ENCODE measurements around the gene ENDOG. TPM values are rescaled to one million over a fixed set of nuclear protein-coding genes. Genes with fewer than 3 reads are reported as not detected.
"Not testable (repeated sequence)": the region's sequence is repeated elsewhere in the genome, so short reads cannot be mapped to it uniquely, and the experiment has no call there.

Gene ENDOG
- 120 and 124 TPM in 2 replicates for polyA plus RNA-seq (2014; cell fraction: cytosol; rRNA removed)
- polyA plus RNA-seq (2014; cell fraction: nucleus; rRNA removed): 84.7 and 94.8 TPM in 2 replicates

GRCh38 chr9:128818099-128818838 lies at the start of gene ENDOG:
Gene ENDOG, plus strand, starts transcription at chr9:128818500. Its CDS starts 185 bp downstream, at chr9:128818685.
- DNase-seq (ENCODE audit: low spot score): peak; percentile 99

GRCh38 chr9:128768606-128769005 lies 49.7 kb upstream of the ENDOG start:
- DNase-seq (ENCODE audit: low spot score): no peak

DNA sequence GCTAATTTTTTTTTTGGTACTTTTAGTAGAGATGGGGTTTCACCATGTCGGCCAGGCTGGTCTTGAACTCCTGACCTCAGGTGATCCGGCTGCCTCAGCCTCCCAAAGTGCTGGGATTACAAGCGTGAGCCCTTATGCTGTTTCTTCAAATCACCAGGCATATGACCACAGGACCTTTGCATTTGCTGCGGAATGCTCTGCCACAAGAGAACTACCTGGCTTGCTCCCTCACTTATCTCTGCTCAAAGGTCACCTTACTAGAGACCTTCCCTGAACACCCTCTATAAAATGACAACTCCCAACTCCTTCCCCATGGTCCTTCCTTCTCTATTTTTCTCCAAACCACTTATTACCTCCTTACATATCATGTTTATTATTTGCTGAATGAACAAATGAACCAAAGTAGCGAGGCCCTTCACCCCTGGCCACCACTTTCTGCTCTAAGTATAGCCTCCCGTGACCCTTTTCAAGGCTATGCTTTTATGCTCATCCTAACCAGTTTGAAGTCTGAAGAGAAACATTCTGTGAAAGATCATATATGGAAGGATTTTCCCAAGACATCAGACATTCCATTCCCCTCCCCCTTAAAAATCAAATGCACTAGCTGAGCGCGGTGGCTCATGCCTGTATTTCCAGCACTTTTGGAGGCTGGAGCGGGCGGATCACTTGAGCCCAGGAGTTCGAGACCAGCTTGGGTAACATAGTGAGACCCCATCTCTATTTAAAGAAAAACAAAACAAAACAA lies 47.8 kb upstream of the ENDOG start:
- no peak for DNase-seq (ENCODE audit: low spot score)

DNA sequence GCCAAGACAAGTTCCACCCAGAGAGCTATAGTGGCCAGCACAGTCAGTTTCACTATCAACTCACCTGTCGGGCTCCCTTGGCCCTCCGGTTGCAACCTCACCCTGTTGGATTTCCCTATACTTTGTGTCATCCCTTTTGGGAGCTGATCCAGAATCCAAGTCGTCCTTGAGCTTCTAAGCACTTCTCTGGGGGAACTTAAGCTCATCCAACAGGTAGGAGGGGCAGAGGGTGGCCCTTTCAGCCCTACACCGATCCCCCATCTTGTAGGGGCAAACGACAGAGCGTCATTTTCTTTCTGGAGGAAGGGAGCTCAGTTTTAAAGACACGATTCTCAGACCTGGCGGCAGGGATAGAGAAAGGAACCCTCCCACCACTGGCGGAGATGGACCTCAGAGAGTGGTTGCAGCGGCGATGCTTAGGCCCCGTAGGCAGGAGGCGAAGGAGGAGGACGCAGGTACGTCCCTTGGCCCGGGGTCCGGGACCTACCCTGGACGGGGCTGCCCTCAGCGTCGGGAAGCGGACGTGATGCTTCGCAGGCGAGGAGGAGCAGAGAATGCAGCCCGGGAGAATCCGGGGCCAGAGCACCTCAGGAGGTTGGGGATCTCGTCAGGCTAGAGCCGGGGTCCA lies 47.1 kb upstream of the ENDOG start:
- no peak for DNase-seq (ENCODE audit: low spot score)

DNA sequence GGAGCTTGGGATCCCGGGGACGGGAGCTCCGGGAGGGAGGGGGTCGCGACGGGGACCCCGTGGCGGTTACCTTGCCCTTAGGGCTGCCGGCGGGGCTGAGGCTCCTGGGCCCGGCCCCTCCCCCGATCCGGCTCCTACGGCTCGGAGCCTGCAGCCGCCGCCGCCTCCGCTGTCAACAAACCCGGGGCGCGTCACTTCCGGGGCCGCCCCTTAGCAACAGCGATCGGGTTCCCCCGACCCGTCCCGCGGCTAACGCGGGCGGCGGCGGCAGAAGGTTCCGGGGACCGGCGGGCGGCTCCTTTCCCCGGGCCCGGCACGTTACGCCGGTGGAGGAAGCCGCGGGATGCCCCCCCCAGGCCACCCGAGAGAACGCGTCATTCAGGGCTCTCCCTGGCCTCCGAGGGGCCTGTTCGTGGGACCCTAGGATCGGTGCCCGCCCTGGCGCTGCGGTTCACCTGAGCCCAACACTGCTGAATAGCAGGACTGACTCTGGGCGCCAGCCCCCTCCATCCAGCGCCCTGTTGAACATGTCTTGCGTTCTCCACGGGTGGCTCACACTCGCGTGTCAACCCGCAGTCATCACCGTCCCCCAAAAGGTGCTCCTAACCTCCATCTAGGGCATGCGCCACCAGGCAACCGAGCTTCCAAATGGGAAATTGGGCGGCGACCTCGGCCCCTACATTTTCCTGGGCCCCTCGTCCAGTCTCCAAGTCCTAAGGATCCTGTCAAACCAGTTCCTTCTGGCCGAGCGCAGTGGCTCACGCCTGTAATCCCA lies 46.4 kb upstream of the ENDOG start, which contains the start of gene ZER1:
TSS of gene ZER1 (minus strand) at position 183 of the 775 bp plus-strand sequence. CDS start 16,362 bp downstream, outside the sequence.
- peak; percentile 85 for DNase-seq (ENCODE audit: low spot score)

DNA sequence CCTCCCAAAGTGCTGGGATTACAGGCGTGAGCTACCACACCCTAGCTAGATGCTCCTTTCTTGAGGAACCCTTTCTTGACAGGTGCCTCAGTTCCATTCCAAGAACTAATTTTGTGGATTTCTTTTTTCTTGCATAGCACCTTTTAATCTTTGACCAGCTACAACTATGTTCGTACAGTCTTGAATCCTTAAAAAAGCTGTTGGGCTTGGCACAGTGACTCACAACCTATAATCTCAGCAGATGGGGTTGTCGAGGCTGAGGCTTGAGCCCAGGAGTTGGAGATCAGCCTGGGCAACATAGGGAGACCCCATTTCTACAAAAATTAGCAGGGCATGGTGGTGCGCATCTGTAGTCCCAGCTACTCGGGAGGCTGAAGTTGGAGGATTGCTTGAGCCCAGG lies 45.3 kb upstream of the ENDOG start:
- no peak for DNase-seq (ENCODE audit: low spot score)

GRCh38 chr9:128774804-128775203 lies 43.5 kb upstream of the ENDOG start:
- DNase-seq (ENCODE audit: low spot score): no peak

- not testable (repeated sequence) for DNase-seq (ENCODE audit: low spot score)
Measured at GRCh38 chr9:128780093-128780492, 38.2 kb upstream of the ENDOG start.

DNA sequence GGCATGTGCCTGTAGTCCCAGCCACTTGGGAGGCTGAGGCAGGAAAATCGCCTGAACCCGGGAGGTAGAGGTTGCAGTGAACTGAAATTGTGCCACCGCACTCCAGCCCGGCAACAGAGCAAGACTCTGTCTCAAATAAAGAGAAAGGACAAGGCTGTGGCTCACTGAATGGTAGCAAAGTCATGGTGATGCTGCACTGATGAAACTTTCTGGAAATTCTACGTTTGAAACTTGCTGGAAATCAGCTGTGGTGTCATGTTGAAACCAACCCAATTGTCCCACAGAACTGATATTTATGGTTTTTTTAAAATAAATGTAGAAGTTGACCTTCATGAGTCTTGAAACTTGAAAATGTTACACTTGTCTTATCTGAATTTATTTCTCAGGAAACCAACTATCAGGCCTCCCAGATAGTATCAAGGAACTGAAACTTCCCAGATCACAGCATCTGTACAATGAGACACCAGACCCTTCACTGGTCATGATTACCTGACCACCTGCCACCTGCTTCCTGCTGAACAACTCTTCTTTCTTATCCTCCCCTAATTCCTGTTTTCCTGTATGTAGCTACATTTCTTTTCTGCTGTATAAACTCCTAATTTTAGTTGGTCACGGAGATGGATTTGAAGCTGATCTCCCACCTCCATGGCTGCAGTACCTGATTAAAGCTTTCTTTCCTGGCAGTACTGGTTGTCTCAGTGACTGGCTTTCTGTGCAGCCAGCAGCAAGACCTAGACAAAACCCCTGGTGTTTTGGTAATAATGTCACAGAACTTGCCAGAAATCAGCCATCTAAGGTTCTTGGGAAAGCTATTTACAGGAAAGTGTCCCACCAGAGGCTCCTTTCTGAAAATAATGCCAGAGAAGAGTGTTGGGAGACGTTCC lies 36.9 kb upstream of the ENDOG start:
- no peak for DNase-seq (ENCODE audit: low spot score)

- no peak for DNase-seq (ENCODE audit: low spot score)
Measured at GRCh38 chr9:128782669-128783068, 35.6 kb upstream of the ENDOG start.

DNA sequence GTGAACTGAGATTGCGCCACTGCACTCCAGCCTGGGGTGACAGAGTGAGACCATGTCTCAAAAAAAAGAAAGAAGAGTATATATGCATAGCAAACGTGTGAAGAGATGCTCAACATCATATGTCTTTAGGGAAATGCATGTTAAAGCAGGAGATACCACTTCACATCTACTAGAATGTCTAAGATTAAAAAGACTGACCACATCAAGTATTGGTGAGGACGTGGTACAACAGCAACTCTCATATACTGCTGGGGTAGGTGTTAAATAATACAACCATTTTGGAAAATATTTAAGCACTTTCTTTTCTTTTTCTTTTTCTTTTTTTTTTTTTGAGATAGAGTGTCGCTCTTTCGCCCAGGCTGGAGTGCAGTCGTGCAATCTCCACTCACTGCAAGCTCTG lies 32.9 kb upstream of the ENDOG start:
- no peak for DNase-seq (ENCODE audit: low spot score)

DNA sequence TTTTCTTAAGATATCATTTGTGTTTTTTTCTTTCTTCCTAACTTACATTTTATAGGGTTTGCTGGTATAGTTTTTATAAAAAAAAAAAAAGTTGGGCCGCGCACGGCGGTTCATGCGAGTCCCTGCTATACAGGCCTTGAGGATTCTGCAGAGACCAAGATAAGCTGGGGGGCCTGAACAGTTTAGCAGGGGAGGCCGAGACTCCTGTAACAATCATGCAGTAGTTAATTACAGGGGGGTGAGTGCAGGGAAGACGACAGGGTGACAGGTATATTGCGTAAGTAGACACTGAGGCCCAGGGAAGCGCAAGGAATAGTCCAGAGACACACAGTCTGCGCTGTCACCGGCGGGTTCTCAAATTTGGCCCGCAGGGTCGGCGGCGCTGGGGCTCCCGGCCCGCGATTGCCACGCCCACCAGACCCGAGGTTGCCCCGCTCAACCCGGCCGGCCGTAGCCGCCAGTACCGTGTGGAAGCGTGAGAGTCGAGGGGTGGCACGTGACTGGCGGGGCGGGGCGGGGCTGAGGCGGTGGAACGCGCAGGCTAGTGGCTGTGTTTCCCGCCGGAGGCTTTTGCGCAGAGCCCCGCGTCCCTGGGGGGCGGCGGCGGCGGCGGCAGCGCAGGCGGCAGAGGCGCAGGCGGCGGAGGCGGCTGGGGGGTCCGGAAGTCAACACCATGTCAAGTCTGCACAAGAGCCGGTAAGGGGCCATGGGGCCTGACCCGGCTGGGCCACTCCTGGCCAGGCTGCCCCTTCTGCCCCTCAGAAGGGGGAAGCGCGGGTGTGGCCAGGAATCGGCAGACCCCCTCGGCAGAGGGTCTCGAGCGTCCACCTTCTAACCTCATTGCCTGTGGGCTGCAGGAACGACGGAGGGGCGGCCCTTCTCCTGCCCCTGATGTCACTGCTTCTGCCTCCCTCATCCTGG lies 31.4 kb upstream of the ENDOG start, which contains the start of gene TBC1D13:
TSS of gene TBC1D13 (plus strand) at position 573 of the 921 bp plus-strand sequence. CDS start at position 674, 101 bp downstream.
- DNase-seq (ENCODE audit: low spot score): peak; percentile 89

- no peak for DNase-seq (ENCODE audit: low spot score)
Measured at GRCh38 chr9:128787659-128788058, 30.6 kb upstream of the ENDOG start.

GRCh38 chr9:128788445-128788844 lies 29.9 kb upstream of the ENDOG start:
- no peak for DNase-seq (ENCODE audit: low spot score)

- DNase-seq (ENCODE audit: low spot score): no peak
Measured at GRCh38 chr9:128790536-128790935, 27.8 kb upstream of the ENDOG start.

GRCh38 chr9:128792134-128792533 lies 26.2 kb upstream of the ENDOG start:
- DNase-seq (ENCODE audit: low spot score): no peak

DNA sequence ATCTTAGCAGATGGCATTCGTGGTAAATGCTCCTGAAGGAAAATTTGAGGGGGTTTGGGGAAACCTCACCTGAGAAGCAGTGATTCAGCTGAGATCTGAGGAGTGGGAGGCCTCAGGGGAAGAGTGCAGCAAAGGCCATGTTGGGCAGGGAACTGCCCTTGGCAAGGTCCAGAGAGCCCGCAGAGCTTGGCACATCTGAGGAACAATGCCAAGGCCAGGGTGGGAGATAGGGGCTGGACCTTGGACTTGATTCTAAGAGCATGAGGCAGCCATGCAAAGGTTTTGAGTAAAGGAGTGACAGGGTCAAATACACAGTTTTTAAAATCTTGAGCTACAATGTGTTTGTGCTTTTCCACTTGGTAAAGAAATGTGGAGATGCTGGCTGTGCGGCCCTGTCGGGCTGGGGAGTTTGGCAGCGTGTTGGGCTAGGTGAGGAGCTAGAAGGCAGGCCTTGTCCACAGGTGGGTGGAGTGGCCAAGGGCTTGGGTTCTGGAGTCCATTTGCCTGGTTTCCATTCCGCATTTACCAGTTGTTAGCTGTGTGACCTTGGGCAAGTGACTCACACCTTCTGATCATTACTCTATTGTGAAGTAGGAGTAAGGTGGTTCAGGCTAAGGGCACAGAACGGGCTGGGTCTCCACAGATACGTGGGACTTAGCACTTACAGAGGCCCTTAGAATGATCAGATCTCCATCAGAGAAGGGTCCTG lies 25.2 kb upstream of the ENDOG start:
- no peak for DNase-seq (ENCODE audit: low spot score)

GRCh38 chr9:128794961-128795360 lies 23.3 kb upstream of the ENDOG start:
- DNase-seq (ENCODE audit: low spot score): not testable (repeated sequence)
